HUES6 (cell line): Measurements from ENCODE around the gene SLC6A12.

Source experiments
- H3K27ac ChIP-seq: 2 replicates; pipeline ENCODE4 v1.7.0; 2013; ENCODE audit warnings: low read depth, mild to moderate bottlenecking, low read length, inconsistent platforms
- H3K27me3 ChIP-seq: 2 replicates; pipeline ENCODE4 v1.6.1; 2013; ENCODE audit warnings: low read length; ENCODE audit not compliant: control insufficient read depth, insufficient read depth
- H3K36me3 ChIP-seq: 2 replicates; pipeline ENCODE4 v1.6.1; 2013; ENCODE audit warnings: low read length; ENCODE audit not compliant: control insufficient read depth, insufficient read depth
- H3K4me1 ChIP-seq: 2 replicates; pipeline ENCODE4 v1.6.1; 2013; ENCODE audit warnings: low read length; ENCODE audit not compliant: control insufficient read depth, insufficient read depth
- H3K4me3 ChIP-seq: 2 replicates; pipeline ENCODE4 v1.5.1; 2013; ENCODE audit warnings: low read depth, low read length
- H3K9ac ChIP-seq: one replicate; pipeline ENCODE4 v1.6.1; 2013; ENCODE audit warnings: mild to moderate bottlenecking, low read length
- H3K9me3 ChIP-seq: 2 replicates; pipeline ENCODE4 v1.6.1; 2013; ENCODE audit warnings: low read depth, low read length; ENCODE audit not compliant: control insufficient read depth, insufficient read depth

Gene SLC6A12

GRCh38 chr12:234891-235415 lies 21.0 kb upstream of the SLC6A12 start:
- H3K27me3 ChIP-seq = no peaks in the 10 kb centered on the region; the same call in 1 of the 2 replicates
- no peak overlapping the region for H3K9ac ChIP-seq
- H3K9me3 ChIP-seq = peaks cover 35% of the 10 kb centered on the region
- H3K4me3 ChIP-seq = no peak overlapping the region
- no peaks in the 10 kb centered on the region for H3K36me3 ChIP-seq
- H3K4me1 ChIP-seq = no peaks in the 10 kb centered on the region
- no peak overlapping the region for H3K27ac ChIP-seq

DNA sequence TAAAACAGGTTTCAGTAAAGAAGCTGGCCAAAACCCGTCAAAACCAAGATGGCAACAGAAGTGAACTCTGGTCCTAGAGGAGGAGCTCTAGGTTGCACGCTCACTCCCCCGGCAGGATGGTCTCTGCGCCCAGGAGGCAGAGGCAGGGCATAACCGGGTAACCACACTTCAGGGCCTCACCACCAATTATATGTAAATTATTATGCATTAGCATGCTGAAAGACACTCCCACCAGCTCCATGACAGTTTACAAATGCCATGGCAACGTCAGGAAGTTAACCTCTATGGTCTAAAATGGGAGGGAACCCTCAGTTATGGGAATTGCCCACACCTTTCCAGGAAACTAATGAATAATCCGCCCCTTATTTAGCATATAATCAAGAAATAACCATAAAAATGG lies 20.1 kb upstream of the SLC6A12 start:
- H3K27ac ChIP-seq = no peak overlapping the region
- H3K27me3 ChIP-seq = no peaks in the 10 kb centered on the region; the same call in 1 of the 2 replicates
- no peaks in the 10 kb centered on the region for H3K4me1 ChIP-seq

DNA sequence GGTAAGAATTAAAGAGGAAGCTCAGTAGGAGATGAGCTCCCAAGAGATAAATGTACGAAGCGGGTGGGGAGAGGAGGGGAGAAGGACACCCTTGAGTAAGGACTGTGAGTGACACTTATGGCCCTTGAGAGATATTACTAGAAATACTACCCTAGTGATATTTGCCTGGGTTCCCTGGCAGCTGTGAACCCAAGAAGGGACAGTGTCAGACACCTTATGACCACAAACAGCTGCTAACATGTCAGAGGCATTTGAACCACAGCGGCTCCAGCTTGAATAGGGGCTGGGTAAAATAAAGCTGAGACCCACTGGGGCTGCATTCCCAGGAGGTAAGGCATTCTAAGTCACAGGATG lies 19.6 kb upstream of the SLC6A12 start:
- no peaks in the 10 kb centered on the region for H3K36me3 ChIP-seq
- no peaks in the 10 kb centered on the region; the same call in 1 of the 2 replicates for H3K27me3 ChIP-seq
- H3K27ac ChIP-seq = no peak overlapping the region
- H3K9ac ChIP-seq = no peak overlapping the region
- no peaks in the 10 kb centered on the region for H3K4me1 ChIP-seq
- H3K4me3 ChIP-seq = no peak overlapping the region
- H3K9me3 ChIP-seq = peaks cover 30% of the 10 kb centered on the region

More for the DNA sequence above, 20.1 kb upstream of the SLC6A12 start:
- H3K36me3 ChIP-seq = no peaks in the 10 kb centered on the region
- H3K9ac ChIP-seq = no peak overlapping the region
- H3K9me3 ChIP-seq = peaks cover 32% of the 10 kb centered on the region
- H3K4me3 ChIP-seq = no peak overlapping the region

GRCh38 chr12:232731-233614 lies 19.0 kb upstream of the SLC6A12 start:
- H3K4me1 ChIP-seq = no peaks in the 10 kb centered on the region
- H3K4me3 ChIP-seq = no peak overlapping the region
- H3K36me3 ChIP-seq = no peaks in the 10 kb centered on the region
- H3K9me3 ChIP-seq = peaks cover 27% of the 10 kb centered on the region
- H3K27me3 ChIP-seq = no peaks in the 10 kb centered on the region; the same call in 1 of the 2 replicates
- no peak overlapping the region for H3K27ac ChIP-seq
- no peak overlapping the region for H3K9ac ChIP-seq

DNA sequence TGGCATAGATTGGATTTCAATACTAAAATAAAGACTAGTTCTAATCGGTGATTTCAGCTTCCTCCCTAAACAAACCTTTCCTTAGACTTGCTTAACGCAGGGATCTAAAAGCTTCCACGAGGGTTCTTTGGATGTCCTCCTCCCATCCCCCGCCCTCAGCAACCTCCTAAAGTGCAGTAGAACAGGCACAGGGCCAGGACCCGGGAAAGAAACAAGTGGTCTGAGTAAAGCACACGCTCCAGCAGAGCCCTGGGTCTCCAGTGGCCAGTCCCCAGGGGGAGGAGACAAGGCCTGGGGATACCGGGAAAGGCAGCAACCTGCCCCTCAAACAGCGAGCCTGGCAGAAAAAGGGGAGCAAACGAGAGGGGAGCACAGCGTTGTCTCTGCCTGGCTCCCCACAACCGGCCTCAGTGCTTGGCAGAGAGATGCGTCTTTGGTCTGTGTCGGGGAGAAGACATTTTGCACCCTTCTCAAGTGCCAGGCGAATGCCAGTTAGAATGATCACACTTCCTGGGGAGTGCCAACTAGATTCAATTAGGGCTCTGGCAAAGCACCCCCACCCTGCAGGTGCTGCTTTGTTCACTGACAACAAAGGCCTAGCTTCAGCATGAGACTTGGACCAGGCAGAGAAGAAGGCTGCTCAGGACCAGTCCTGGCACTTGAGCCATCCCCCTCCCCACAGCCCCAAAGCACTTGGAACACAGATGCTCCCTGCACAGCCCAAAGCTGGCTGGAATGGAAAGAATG lies 17.1 kb upstream of the SLC6A12 start:
- Histone ChIP-seq H3K27me3 (no peaks in the 10 kb centered on the region; the same call in 1 of the 2 replicates), H3K4me3 (no peak overlapping the region), H3K36me3 (no peaks in the 10 kb centered on the region), H3K9me3 (peaks cover 11% of the 10 kb centered on the region), H3K27ac (no peak overlapping the region), H3K4me1 (no peaks in the 10 kb centered on the region), H3K9ac (no peak overlapping the region)

GRCh38 chr12:229441-230191 lies 15.7 kb upstream of the SLC6A12 start:
- H3K27ac ChIP-seq = no peak overlapping the region
- no peak overlapping the region for H3K4me3 ChIP-seq
- H3K9ac ChIP-seq = no peak overlapping the region
- H3K9me3 ChIP-seq = peaks cover 4% of the 10 kb centered on the region; the same call in 1 of the 2 replicates
- H3K27me3 ChIP-seq = no peaks in the 10 kb centered on the region; the same call in 1 of the 2 replicates
- no peaks in the 10 kb centered on the region for H3K4me1 ChIP-seq
- no peaks in the 10 kb centered on the region for H3K36me3 ChIP-seq

DNA sequence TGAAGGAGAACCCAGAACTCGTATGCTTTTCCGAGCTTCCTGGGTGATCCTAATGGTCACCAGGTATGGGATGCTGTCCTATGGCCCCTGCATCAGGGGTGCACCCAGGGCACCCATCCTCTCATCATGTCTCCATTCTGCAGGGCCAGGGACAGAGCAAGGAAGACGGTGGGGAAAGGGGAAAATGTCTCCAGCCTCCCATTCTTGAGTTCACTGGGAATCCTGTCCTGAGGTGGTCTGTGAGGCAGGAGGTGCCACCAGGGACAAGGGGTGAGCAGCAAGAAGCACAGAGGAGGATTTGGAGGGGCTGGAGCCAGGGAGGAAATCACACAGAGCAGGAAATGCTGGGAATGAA lies 14.9 kb upstream of the SLC6A12 start:
- H3K9ac ChIP-seq = no peak overlapping the region
- no peaks in the 10 kb centered on the region; the same call in 1 of the 2 replicates for H3K27me3 ChIP-seq
- H3K27ac ChIP-seq = no peak overlapping the region
- no peaks in the 10 kb centered on the region for H3K4me1 ChIP-seq
- H3K36me3 ChIP-seq = no peaks in the 10 kb centered on the region
- H3K4me3 ChIP-seq = no peak overlapping the region
- 0 out of 2 replicates have a peak, but pooled peaks cover under 1% of the 10 kb centered on the region for H3K9me3 ChIP-seq

DNA sequence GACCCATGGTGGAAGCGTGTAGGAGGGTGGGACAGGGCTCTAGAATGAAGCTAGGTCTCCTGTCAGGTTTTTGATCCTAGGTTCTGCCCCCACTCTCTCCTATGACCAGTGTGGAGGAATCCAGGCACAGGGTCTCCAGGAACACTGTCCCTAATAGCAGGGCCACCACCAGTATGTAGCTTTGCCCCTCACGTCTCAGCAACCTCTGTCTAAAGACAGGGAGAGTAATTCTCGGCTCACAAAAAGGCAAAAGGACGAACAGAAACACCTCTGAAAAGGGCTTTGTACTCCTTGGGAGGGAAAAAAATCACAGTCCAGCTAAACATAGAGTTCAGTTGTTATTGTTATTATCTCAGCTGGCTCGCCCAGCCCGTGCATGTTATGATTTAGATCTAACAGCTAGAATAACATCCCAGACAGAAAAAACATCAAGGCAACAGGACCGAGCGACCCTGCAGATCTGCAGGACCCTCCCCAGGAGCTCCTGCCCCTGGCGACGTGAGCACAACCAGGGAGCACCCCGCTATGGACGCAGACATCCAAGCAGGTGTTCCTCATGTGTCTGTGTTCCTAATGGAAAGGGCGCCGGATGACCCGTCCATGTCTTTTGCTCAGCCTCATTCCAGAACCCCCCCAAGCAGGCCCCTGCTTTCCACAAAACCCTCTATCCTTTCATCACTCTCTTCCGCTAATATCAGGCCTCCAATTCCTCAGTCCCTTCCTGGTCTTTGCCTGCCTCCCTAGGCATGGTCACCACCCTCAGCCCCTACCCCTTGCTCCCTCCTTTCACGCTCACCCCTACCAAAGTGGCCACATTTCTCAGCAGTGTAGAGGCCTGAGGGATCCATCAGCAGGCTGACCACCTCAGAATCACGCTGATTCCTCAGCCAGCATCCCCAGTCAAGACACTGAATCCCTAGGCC lies 14.2 kb upstream of the SLC6A12 start:
- Histone ChIP-seq H3K4me1 (no peaks in the 10 kb centered on the region), H3K4me3 (no peak overlapping the region), H3K27ac (no peak overlapping the region), H3K9ac (no peak overlapping the region), H3K9me3 (no peaks in the 10 kb centered on the region), H3K27me3 (no peaks in the 10 kb centered on the region; the same call in 1 of the 2 replicates), H3K36me3 (no peaks in the 10 kb centered on the region)

GRCh38 chr12:227286-227915 lies 13.4 kb upstream of the SLC6A12 start:
- Histone ChIP-seq H3K9ac (no peak overlapping the region), H3K4me1 (no peaks in the 10 kb centered on the region), H3K9me3 (no peaks in the 10 kb centered on the region), H3K4me3 (no peak overlapping the region), H3K27ac (no peak overlapping the region), H3K36me3 (no peaks in the 10 kb centered on the region), H3K27me3 (no peaks in the 10 kb centered on the region; the same call in 1 of the 2 replicates)
